ENCODE measurements around the gene TMEM97.

Gene TMEM97

DNA sequence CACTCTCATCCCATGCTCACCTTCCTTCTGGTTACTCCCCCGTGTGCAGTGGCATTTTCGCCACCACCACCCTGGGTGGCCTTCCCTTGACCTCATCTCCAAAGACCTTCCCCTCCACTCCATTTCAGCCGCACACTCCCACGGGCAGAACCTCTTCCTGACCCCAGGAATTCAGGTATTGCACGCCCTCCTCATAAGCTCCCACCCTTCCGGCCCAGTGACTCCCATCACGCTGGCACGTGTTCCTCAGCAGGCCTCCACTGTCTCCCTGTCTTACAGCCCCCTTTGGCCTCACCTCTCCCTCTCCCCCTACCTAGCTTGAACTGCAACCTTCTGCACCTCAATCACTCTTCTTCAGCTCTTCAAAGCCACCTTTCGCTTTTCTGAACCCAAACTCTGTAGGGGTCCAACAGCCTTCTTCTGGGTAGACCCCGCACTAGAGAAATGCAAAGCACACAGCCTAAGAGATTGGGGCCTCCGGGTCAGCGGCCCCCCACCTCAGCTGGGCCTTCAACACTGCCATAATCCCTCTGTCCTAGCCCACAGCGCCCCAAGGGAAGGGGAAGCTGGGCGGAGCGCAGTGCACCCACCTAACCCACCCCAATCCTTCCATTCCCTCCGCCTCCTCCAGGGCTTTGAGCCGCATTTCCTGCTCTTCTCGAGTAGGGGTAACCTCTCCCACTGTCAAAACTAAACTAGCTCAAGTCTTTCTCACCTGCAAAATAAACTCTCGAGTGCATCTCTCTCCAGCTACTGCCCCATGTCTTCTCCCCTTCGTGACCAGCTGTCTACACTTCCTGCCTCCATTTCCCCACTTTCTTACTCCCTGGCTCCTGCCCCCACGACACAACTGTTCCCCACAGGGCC lies 1.7 kb upstream of the TMEM97 start:
- DNase-seq: no peak

DNA sequence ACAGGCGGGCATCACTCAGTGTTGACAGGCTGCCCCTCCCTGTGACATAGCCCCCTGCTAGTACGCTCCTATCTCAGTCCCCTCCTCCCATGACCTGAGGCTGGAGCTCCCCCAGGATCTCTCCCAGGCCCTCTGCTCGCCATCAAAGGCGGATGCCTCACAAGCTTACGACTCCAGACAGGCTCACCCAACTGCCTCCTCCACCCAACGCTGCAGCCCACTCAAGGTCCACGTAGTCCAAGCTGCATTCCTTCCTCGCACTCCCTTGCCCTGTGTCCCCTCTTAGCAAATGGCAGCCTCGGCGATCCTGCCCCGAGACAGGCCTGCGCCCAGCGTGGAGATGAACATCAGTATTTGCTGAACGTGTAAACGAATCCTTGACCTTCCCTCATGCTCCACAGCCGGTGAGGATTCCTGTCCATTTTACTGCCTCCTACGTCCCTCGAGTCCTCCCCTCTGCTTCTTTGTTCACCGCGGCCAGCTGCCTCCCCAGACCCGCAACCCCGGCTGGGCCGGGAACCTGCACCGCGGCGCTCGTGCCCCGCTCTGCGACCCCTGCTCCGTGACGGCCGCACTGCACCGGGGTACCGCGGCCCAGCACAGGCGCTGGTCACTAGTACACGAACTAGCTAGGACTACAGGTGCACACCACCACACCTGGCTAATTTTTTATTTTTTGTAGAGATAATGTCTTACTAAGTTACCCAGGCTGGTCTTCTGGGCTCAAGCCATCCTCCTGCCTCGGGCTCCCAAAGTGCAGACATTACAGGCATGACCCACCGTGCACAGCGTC lies 838 bp upstream of the TMEM97 start:
- peak; percentile 10 to 13 for DNase-seq

GRCh38 chr17:28319598-28319935 lies 567 bp downstream of the TMEM97 start:
- no peak for DNase-seq

DNA sequence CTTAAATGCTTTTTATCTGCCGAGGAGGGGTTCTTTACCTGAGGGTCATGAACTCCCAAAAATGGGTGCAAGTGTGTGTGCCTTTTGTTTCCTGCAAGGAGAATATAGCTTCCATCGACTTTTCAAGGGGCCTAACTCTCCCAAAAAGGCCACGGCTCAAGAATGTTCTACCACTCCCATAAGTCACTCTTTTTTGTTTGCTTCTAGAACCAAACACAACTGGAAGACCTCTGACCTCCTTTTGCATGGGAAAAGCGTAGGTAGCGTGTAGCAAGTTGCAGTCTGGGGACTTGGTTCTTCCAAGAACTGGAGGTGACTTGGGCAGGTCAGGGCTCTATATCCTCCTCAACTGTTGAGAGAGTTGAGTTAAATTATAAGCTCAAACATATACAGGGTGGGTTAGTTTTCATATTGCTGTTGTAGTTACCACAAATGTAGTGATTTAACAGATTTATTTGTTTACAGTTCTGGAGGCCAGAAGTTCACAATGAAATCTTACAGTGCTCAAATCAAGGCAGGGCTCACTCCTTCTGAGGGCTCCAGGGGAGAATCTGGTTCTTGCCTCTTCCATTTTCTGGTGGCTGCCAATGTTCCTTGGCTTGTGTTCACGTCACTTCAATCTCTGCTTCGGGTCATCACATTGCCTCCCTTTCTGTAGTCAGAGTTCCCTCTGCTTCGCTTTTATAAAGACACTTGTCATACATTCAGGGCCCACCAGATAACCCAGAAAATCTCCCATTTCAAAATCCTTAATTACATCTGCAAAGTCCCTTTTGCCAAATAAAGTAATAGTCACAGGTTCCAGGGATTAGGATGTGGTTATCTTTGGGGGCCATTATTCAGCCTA lies 1.4 kb downstream of the TMEM97 start:
- no peak for DNase-seq

GRCh38 chr17:28324267-28324745 lies 5.3 kb downstream of the TMEM97 start:
- DNase-seq: no peak

DNA sequence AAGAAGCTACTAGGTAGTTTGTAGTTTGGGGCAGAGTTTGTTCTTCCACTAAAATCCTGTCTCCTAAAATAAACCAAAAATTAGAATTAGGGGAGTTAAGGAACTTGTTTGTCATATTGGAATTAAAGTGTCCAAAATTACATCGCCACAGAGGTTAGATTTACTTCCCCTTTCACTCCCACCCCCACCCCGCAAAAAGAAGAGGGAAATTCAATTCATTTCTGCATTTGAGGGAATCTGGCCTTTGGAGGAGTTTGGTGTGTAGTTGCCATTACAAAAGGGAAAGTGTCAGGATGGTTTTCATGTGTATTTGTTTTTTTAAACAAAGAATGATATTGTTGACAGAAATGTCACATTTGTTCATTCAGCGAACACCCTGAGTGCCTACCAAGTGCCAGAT lies 5.8 kb downstream of the TMEM97 start:
- DNase-seq: no peak

- no peak for DNase-seq
Observed at GRCh38 chr17:28325211-28325610, 6.2 kb downstream of the TMEM97 start.

- DNase-seq: no peak
Observed at GRCh38 chr17:28326114-28326513, 7.1 kb downstream of the TMEM97 start.

- peak; percentile 32 to 41 for DNase-seq
Observed at GRCh38 chr17:28327031-28327607, 8.1 kb downstream of the TMEM97 start.

- DNase-seq: no peak
Observed at GRCh38 chr17:28327709-28328108, 8.7 kb downstream of the TMEM97 start.

DNA sequence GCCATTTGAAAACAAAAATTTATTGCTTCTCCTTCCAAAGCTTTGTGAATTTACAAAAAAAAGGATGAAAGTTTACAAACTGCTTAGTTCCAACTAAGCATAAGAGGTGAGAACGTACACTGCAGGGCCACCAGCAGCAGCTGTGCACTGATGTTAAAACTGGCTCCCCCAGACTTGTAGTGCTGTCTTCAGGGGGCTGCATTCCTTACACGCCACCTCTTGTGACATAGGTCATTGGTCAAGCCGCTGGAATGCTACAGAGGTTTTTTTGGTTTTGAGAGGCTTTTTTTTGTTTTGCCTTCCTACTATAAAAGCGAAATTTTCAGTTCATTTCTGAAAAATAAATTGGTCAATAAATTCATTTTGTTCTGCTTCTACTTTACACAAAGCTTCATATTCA lies 9.3 kb downstream of the TMEM97 start:
- DNase-seq: no peak

- no peak for DNase-seq
Observed at GRCh38 chr17:28330671-28331070, 11.7 kb downstream of the TMEM97 start.

DNA sequence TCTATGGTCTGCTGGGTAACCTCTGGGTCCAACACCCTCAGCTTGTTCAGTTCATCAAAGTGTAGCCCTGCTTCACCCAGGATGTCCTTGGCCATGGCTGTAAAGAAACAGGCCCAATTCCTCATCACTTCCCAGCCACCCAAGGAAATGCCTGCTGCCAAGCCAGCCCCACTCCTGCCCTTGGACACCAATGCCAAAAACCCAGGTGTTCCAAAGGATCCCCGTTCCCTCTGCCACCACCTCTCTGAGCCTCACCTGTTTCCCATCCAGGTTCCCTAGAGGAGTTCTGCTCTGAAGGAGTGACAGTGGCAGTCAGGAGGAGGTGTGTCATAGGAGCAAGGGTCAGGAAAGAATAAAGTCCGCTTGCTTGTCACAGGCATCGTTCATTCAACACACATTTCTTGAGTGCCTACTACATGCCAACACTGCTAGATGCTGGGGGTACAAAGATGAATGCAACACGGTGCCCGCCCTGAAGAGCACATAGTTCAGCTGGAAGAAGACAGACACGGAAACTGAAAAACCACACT lies 13.0 kb downstream of the TMEM97 start:
- no peak for DNase-seq

- DNase-seq: no peak
Observed at GRCh38 chr17:28333083-28333746, 14.2 kb downstream of the TMEM97 start.

DNA sequence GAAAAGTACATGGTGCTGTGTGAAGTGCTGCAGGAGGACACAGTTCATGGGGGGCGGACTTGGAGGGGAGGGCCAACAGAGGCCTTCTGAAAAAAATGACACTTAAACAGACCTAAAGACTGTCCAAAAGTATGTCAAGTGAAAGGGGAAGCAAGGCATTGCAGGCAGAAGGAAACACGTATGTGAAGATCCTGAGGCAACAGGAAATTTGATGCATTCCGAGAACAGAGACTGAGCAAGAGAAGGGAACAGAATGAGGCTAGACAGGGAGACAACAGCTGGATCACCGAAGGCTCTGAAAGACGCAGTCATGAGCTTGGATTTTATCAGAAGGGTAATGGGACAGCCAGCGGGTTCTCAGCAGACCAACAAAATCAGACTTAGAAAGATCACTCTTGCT lies 15.2 kb downstream of the TMEM97 start:
- DNase-seq: no peak

GRCh38 chr17:28334666-28335200 lies 15.7 kb downstream of the TMEM97 start:
- DNase-seq: no peak

GRCh38 chr17:28335201-28335958 lies 16.4 kb downstream of the TMEM97 start, which contains the start of the genes IFT20 and TNFAIP1:
TSS of gene IFT20 (minus strand) at chr17:28335472. CDS start at chr17:28331985, 3,487 bp downstream.
TSS of gene TNFAIP1 (plus strand) at chr17:28335761. CDS start at chr17:28339522, 3,761 bp downstream.
- DNase-seq: peak; percentile 94 to 98

GRCh38 chr17:28335959-28336871 lies 17.2 kb downstream of the TMEM97 start:
- peak in 1 of 2 experiments; percentile 33 for DNase-seq

DNA sequence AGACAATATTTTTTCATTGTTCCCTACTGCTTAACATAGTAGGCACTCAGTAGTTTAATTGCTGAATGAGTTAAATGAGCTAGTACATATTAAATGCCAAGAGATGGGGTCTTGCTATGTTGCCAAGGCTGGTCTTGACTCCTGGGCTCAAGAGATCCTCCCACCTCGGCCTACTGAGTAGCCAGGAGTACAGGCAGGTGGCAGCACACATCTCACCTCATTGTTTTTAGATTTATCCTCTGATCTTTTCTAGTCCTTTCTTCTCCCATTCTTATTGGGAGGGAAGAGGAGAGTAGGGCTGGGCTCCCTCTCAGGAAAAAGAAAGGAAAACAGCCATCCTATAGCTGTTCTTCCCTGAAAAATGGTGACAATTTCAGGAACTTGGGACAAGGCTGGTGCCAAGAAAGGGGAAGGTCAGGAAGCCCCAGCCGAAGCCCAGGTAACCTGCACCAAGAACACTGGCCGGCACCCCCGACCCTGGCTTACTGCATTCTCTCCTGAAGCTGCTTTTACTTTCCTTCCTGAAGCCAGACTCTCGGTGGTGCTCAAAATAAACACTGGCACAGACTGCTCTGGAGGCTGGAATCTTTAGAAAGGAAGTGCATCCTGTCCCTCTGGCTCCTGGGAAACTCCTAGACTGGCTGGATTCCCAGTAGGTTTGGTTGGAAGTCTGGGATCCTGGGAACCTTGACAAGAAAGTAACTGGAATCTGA lies 19.2 kb downstream of the TMEM97 start:
- no peak for DNase-seq
